Subcutaneous abdominal adipose tissue (tissue), 5 donors: Measurements from ENCODE around the gene SRSF8.
A peak's percentile ranks its signal among the peaks of the same experiment; 100 is the strongest.

Source experiments
- H3K27ac ChIP-seq: one replicate; pipeline ENCODE4 v1.7.0; 2013; ENCODE audit warnings: low read depth, mild to moderate bottlenecking, inconsistent platforms, low read length, moderate library complexity
- H3K27me3 ChIP-seq, 5 donors: one replicate each; pipeline ENCODE4 v1.7.0; 2013; ENCODE audit warnings: low read length in 5 of 5, inconsistent platforms in 1 of 5; ENCODE audit not compliant: control insufficient read depth in 5 of 5, insufficient read depth in 4 of 5
- H3K36me3 ChIP-seq, 5 donors: one replicate each; pipeline ENCODE4 v1.7.0; 2013; ENCODE audit warnings: low read length in 5 of 5; ENCODE audit not compliant: control insufficient read depth in 5 of 5, insufficient read depth in 5 of 5
- H3K4me1 ChIP-seq, 5 donors: one replicate each; pipeline ENCODE4 v1.7.0; 2013; ENCODE audit warnings: low read length in 5 of 5, mild to moderate bottlenecking in 3 of 5, moderate library complexity in 1 of 5; ENCODE audit not compliant: control insufficient read depth in 5 of 5, insufficient read depth in 5 of 5
- H3K4me3 ChIP-seq, 5 donors: one replicate each; pipeline ENCODE4 v1.7.0; 2013; ENCODE audit warnings: low read length in 5 of 5, low read depth in 1 of 5
- H3K9ac ChIP-seq, 5 donors: one replicate each; pipeline ENCODE4 v1.7.0; 2013; ENCODE audit warnings: low read length in 5 of 5, mild to moderate bottlenecking in 4 of 5, moderate library complexity in 3 of 5
- H3K9me3 ChIP-seq, 5 donors: one replicate each; pipeline ENCODE4 v1.7.0; 2013; ENCODE audit warnings: low read length in 5 of 5; ENCODE audit not compliant: control insufficient read depth in 5 of 5
- donor health status: healthy.
- donor health status: healthy.
- donor health status: healthy.
- donor health status: healthy.
- donor health status: healthy.

The SRSF8 gene

GRCh38 chr11:95067039-95067840 is 521 bp downstream of the SRSF8 start:
- peak overlapping the region; percentile 71 for H3K27ac ChIP-seq
- peak overlapping the region; percentile 77 to 97 (median 79) for H3K9ac ChIP-seq
- no peaks in the 10 kb centered on the region for H3K36me3 ChIP-seq
- H3K4me3 ChIP-seq, result peak overlapping the region; percentile 87 to 100 (median 99)
- H3K27me3 ChIP-seq, result no peaks in the 10 kb centered on the region
- peaks cover 2 to 28% (median 25%) of the 10 kb centered on the region in 5 donors for H3K4me1 ChIP-seq
- H3K9me3 ChIP-seq, result no peaks in the 10 kb centered on the region

- Histone ChIP-seq H3K9me3 (no peaks in the 10 kb centered on the region), H3K4me3 (peak overlapping the region; percentile 87 to 100 (median 99)), H3K27me3 (no peaks in the 10 kb centered on the region), H3K27ac (peak overlapping the region; percentile 71), H3K4me1 (peaks cover 2 to 28% (median 25%) of the 10 kb centered on the region in 5 donors), H3K9ac (peak overlapping the region; percentile 77 to 97 (median 79)), H3K36me3 (no peaks in the 10 kb centered on the region)
These were observed 1.1 kb downstream of the SRSF8 start for GRCh38 chr11:95067841-95068219.

DNA sequence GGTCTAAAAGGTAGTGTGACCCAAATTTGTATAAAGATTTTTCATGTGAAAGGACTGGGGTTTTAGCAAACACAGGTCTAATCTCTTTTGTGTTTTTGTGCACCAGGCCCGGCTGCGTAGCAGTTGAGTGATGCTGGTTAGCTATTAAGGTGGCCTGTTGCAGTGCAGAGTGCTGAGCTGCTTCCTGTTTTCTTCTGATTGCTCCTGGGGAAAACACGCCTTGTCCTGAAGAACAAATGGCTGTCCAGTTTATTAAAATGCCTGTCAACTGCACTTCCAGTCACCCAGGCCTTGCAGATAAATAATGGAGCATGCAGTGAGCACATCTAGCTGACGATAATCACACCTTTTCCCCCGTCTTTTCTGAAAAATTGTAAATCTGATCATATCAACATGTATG is 1.8 kb downstream of the SRSF8 start:
- Histone ChIP-seq H3K36me3 (no peaks in the 10 kb centered on the region), H3K27me3 (no peaks in the 10 kb centered on the region), H3K9me3 (no peaks in the 10 kb centered on the region), H3K4me1 (peaks cover 2 to 28% (median 25%) of the 10 kb centered on the region in 5 donors), H3K4me3 (peak overlapping the region; percentile 87 to 100 (median 99)), H3K9ac (peak overlapping the region in 3 of 5 donors; percentile 77 to 97 (median 88)), H3K27ac (peak overlapping the region; percentile 71)

GRCh38 chr11:95070471-95070870 is 3.8 kb downstream of the SRSF8 start:
- H3K4me1 ChIP-seq, result peaks cover 2 to 40% (median 35%) of the 10 kb centered on the region in 5 donors
- H3K4me3 ChIP-seq, result no peak overlapping the region
- no peak overlapping the region for H3K27ac ChIP-seq

GRCh38 chr11:95072948-95073347 is 6.2 kb downstream of the SRSF8 start:
- H3K4me1 ChIP-seq, result peaks cover 0 to 42% (median 35%) of the 10 kb centered on the region in 5 donors
- no peak overlapping the region for H3K9ac ChIP-seq
- no peak overlapping the region for H3K27ac ChIP-seq
- no peaks in the 10 kb centered on the region for H3K36me3 ChIP-seq
- no peaks in the 10 kb centered on the region for H3K9me3 ChIP-seq
- no peaks in the 10 kb centered on the region for H3K27me3 ChIP-seq
- H3K4me3 ChIP-seq, result no peak overlapping the region

More at GRCh38 chr11:95070471-95070870, 3.8 kb downstream of the SRSF8 start:
- Histone ChIP-seq H3K9ac (no peak overlapping the region), H3K27me3 (no peaks in the 10 kb centered on the region), H3K36me3 (no peaks in the 10 kb centered on the region), H3K9me3 (no peaks in the 10 kb centered on the region)

GRCh38 chr11:95074792-95075563 is 8.3 kb downstream of the SRSF8 start:
- Histone ChIP-seq H3K36me3 (no peaks in the 10 kb centered on the region), H3K27ac (no peak overlapping the region), H3K27me3 (no peaks in the 10 kb centered on the region), H3K9me3 (no peaks in the 10 kb centered on the region), H3K4me1 (peaks cover 0 to 24% (median 17%) of the 10 kb centered on the region in 5 donors), H3K9ac (no peak overlapping the region), H3K4me3 (no peak overlapping the region)

GRCh38 chr11:95076416-95076815 is 9.7 kb downstream of the SRSF8 start:
- Histone ChIP-seq H3K27me3 (no peaks in the 10 kb centered on the region), H3K36me3 (no peaks in the 10 kb centered on the region), H3K9ac (no peak overlapping the region), H3K4me3 (no peak overlapping the region), H3K4me1 (peaks cover 0 to 23% (median 17%) of the 10 kb centered on the region in 5 donors), H3K9me3 (no peaks in the 10 kb centered on the region), H3K27ac (peak overlapping the region; percentile 0)

- H3K4me1 ChIP-seq, result peaks cover 0 to 23% (median 17%) of the 10 kb centered on the region in 5 donors
- no peaks in the 10 kb centered on the region for H3K9me3 ChIP-seq
- H3K4me3 ChIP-seq, result no peak overlapping the region
- H3K36me3 ChIP-seq, result no peaks in the 10 kb centered on the region
- no peaks in the 10 kb centered on the region for H3K27me3 ChIP-seq
- no peak overlapping the region for H3K27ac ChIP-seq
- no peak overlapping the region for H3K9ac ChIP-seq
These were observed 10.3 kb downstream of the SRSF8 start for GRCh38 chr11:95076981-95077380.

GRCh38 chr11:95078526-95078925 is 11.8 kb downstream of the SRSF8 start:
- Histone ChIP-seq H3K9me3 (no peaks in the 10 kb centered on the region), H3K4me1 (peaks cover 0 to 23% (median 17%) of the 10 kb centered on the region in 5 donors), H3K27me3 (no peaks in the 10 kb centered on the region), H3K4me3 (no peak overlapping the region), H3K27ac (no peak overlapping the region), H3K36me3 (no peaks in the 10 kb centered on the region), H3K9ac (no peak overlapping the region)

- peaks cover 0 to 6% (median 5%) of the 10 kb centered on the region in 5 donors for H3K4me1 ChIP-seq
- no peak overlapping the region for H3K27ac ChIP-seq
- no peaks in the 10 kb centered on the region for H3K27me3 ChIP-seq
- no peak overlapping the region for H3K4me3 ChIP-seq
- no peaks in the 10 kb centered on the region for H3K9me3 ChIP-seq
- H3K36me3 ChIP-seq, result no peaks in the 10 kb centered on the region
- H3K9ac ChIP-seq, result no peak overlapping the region
These were observed 14.3 kb downstream of the SRSF8 start for GRCh38 chr11:95081010-95081409.
